Hepatocyte (in vitro differentiated cells): ENCODE measurements around the gene PXDN.

Experiments used
- CTCF ChIP-seq: fragments of 200-600 bp; sonication (generic); IDR thresholded peaks from 2 replicates; pipeline ENCODE4 v1.5.1; 2016; ENCODE audit warnings: antibody characterized with exemption, mild to moderate bottlenecking; ENCODE audit not compliant: poor library complexity
- EZH2 ChIP-seq: fragments of 200-600 bp; sonication (generic); IDR thresholded peaks from 2 replicates; pipeline ENCODE4 v1.6.1; 2016; ENCODE audit warnings: antibody characterized with exemption, mild to moderate bottlenecking, borderline replicate concordance
- EZH2phosphoT487 ChIP-seq: fragments of 200-600 bp; sonication (generic); IDR thresholded peaks from one replicate; pipeline ENCODE4 v1.6.1; 2018; ENCODE audit warnings: antibody characterized with exemption, mild to moderate bottlenecking, low read depth, moderate library complexity; ENCODE audit not compliant: unreplicated experiment, severe bottlenecking

GRCh38 chr2:1740716-1741589, 3.4 kb downstream of the PXDN start:
- TF ChIP-seq CTCF (no peak), EZH2 (no peak), EZH2phosphoT487 (no peak)
